Mucosa of rectum (tissue), 2 donors: ENCODE measurements around the gene PTPRH.

ENCODE experiments used
- H3K27ac ChIP-seq, 2 donors: one replicate each; pipeline ENCODE4 v1.7.0; 2013; ENCODE audit warnings: inconsistent platforms in 2 of 2, low read depth in 2 of 2, low read length in 2 of 2
- H3K27me3 ChIP-seq, 2 donors: one replicate each; pipeline ENCODE4 v1.7.0; 2013; ENCODE audit warnings: low read length in 2 of 2; ENCODE audit not compliant: control insufficient read depth in 2 of 2, insufficient read depth in 2 of 2
- H3K36me3 ChIP-seq, 2 donors: one replicate each; pipeline ENCODE4 v1.7.0; 2013; ENCODE audit warnings: low read length in 2 of 2; ENCODE audit not compliant: control insufficient read depth in 2 of 2, insufficient read depth in 2 of 2
- H3K4me1 ChIP-seq, 2 donors: one replicate each; pipeline ENCODE4 v1.7.0; 2013; ENCODE audit warnings: low read length in 2 of 2, mild to moderate bottlenecking in 1 of 2; ENCODE audit not compliant: control insufficient read depth in 2 of 2, insufficient read depth in 2 of 2
- H3K4me3 ChIP-seq, 2 donors: one replicate each; pipeline ENCODE4 v1.7.0; 2013; ENCODE audit warnings: low read length in 2 of 2
- H3K9ac ChIP-seq, 2 donors: one replicate each; pipeline ENCODE4 v1.7.0; 2013; ENCODE audit warnings: low read length in 2 of 2, low read depth in 1 of 2, mild to moderate bottlenecking in 1 of 2
- H3K9me3 ChIP-seq, 2 donors: one replicate each; pipeline ENCODE4 v1.7.0; 2013; ENCODE audit warnings: low read length in 2 of 2; ENCODE audit not compliant: control insufficient read depth in 2 of 2
- donor health status: healthy.
- donor health status: Normal muscosa, but diverticular disease.

PTPRH gene

GRCh38 chr19:55132453-55133129, 76.7 kb downstream of the PTPRH start:
- no peaks in the 10 kb centered on the region for H3K4me1 ChIP-seq
- no peak overlapping the region for H3K27ac ChIP-seq
- H3K4me3 ChIP-seq = no peak overlapping the region
- no peaks in the 10 kb centered on the region for H3K36me3 ChIP-seq
- H3K27me3 ChIP-seq = peaks cover 5 to 11% of the 10 kb centered on the region in 2 donors
- no peak overlapping the region for H3K9ac ChIP-seq
- H3K9me3 ChIP-seq = no peaks in the 10 kb centered on the region

- no peaks in the 10 kb centered on the region for H3K9me3 ChIP-seq
- no peaks in the 10 kb centered on the region for H3K36me3 ChIP-seq
- H3K4me3 ChIP-seq = no peak overlapping the region
- peaks cover 5 to 11% of the 10 kb centered on the region in 2 donors for H3K27me3 ChIP-seq
- H3K4me1 ChIP-seq = no peaks in the 10 kb centered on the region
- no peak overlapping the region for H3K27ac ChIP-seq
- H3K9ac ChIP-seq = no peak overlapping the region
These were observed 77.9 kb downstream of the PTPRH start for GRCh38 chr19:55131421-55131820.
